ENCODE results near the gene UBE3D.

DNA sequence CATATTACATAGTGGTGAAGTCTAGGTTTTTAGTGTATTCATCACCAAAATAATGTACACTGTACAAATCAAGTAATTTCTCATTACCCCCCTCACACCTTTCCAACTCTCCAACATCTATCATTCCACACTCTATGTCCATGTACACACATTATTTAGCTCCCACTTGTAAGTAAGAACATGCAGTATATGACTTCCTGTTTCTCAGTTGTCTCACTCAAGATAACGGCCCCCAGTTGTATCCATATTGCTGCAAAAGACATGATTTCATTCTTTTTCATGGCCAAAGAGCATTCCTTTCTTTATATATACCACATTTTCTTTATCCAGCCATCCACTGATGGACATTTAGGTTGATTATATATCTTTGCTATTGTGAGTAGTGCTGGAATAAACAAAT, 86.0 kb downstream of the UBE3D start:
- TF ChIP-seq POLR2A (IDR thresholded peaks at IDR 0.05; ENCODE audit: low read length) (no peak), HOXA7 (CRISPR knock-in tag; IDR thresholded peaks at IDR 0.05) (no peak), RARB (CRISPR knock-in tag; IDR thresholded peaks at IDR 0.05) (no peak), MAZ (IDR thresholded peaks at IDR 0.05; ENCODE audit: borderline replicate concordance, low read depth, low read length) (no peak), ZNF302 (CRISPR knock-in tag; IDR thresholded peaks at IDR 0.05) (no peak), RAD21 (conservative IDR thresholded peaks at IDR 0.05 in 1 of 2, IDR thresholded peaks at IDR 0.05 in 1 of 2) (no peak), GATA3 (IDR thresholded peaks at IDR 0.05; ENCODE audit: borderline replicate concordance) (no peak)
- TF ChIP-seq, protein P1, sequence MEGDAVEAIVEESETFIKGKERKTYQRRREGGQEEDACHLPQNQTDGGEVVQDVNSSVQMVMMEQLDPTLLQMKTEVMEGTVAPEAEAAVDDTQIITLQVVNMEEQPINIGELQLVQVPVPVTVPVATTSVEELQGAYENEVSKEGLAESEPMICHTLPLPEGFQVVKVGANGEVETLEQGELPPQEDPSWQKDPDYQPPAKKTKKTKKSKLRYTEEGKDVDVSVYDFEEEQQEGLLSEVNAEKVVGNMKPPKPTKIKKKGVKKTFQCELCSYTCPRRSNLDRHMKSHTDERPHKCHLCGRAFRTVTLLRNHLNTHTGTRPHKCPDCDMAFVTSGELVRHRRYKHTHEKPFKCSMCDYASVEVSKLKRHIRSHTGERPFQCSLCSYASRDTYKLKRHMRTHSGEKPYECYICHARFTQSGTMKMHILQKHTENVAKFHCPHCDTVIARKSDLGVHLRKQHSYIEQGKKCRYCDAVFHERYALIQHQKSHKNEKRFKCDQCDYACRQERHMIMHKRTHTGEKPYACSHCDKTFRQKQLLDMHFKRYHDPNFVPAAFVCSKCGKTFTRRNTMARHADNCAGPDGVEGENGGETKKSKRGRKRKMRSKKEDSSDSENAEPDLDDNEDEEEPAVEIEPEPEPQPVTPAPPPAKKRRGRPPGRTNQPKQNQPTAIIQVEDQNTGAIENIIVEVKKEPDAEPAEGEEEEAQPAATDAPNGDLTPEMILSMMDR (IDR thresholded peaks at IDR 0.05) = no peak

All from A549 (cell line).